ENCODE data around the gene ZNF205. TPM values are rescaled to one million over a fixed set of nuclear protein-coding genes. Genes with fewer than 3 reads are reported as not detected.
"Not testable (repeated sequence)": the region's sequence is repeated elsewhere in the genome, so short reads cannot be mapped to it uniquely, and the experiment has no call there.

The ZNF205 gene
- total RNA-seq, 1 experiment from 2014 or later = 17.0 TPM

DNA sequence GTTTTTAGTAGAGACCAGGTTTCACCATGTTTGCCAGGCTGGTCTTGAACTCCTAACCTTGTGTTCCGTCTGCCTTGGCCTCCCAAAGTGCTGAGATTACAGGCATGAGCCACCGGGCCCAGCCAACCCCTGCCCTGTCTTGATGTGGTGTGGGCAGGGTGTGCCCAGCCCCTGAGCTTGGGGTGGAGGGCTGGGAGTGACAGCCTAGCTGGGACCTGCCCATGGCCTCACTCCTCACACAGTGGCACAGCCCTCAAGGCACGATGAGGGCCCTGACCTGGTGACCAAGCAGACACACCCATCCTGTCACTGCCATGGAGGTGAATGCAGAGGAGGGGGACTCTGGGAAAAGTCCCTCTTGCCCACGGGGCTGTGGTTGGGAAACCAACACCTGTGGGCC is 43.9 kb upstream of the ZNF205 start:
- ChIA-PET CTCF (no interaction called here), RAD21 (ENCODE audit: low non-redundant PET in 1 of 2, low total read pairs in 2 of 2, uncharacterized antibody in 2 of 2, unreplicated experiment in 2 of 2) (no interaction called here), POLR2A (no interaction called here)
- H3K9me3 ChIP-seq (ENCODE audit: control insufficient read depth in 1 of 2, insufficient read depth in 1 of 2, low read depth in 1 of 2, low read length in 2 of 2) = no peaks in the 10 kb centered on the region
- ATAC-seq = no peak
- H3K79me2 ChIP-seq (ENCODE audit: insufficient read depth, low read length) = no peaks in the 10 kb centered on the region
- BruUV-seq (replicated peaks) = no TSS peak
- no peaks in the 10 kb centered on the region for H3K9me2 ChIP-seq (ENCODE audit: insufficient read depth)
- no peak overlapping the region for H3K9ac ChIP-seq (ENCODE audit: low read length)
- no peak overlapping the region for H3K27ac ChIP-seq (ENCODE audit: low read depth, low read length)
- no peaks in the 10 kb centered on the region for H4K20me1 ChIP-seq (ENCODE audit: insufficient read depth)
- H3K4me2 ChIP-seq (ENCODE audit: low read length) = no peak overlapping the region
- TF ChIP-seq POLR2AphosphoS5 (IDR thresholded peaks at IDR 0.05; ENCODE audit: low read depth, low read length) (no peak), FOSL1 (IDR thresholded peaks at IDR 0.05; ENCODE audit: low read depth) (no peak), EZH2phosphoT487 (IDR thresholded peaks at IDR 0.05; ENCODE audit: borderline replicate concordance) (no peak), CEBPB (IDR thresholded peaks at IDR 0.05; ENCODE audit: low read depth) (no peak), SP1 (IDR thresholded peaks at IDR 0.05; ENCODE audit: low read depth) (no peak), CTCF (IDR thresholded peaks at IDR 0.05 in 2 of 3, conservative IDR thresholded peaks at IDR 0.05 in 1 of 3; ENCODE audit: borderline replicate concordance in 1 of 3, insufficient read depth in 1 of 3, low read depth in 2 of 3, low read length in 2 of 3) (no peak), EZH2 (IDR thresholded peaks at IDR 0.05) (no peak), JUND (IDR thresholded peaks at IDR 0.05) (no peak), TCF7L2 (IDR thresholded peaks at IDR 0.05; ENCODE audit: borderline replicate concordance, extremely low read depth, insufficient read depth, insufficient read length) (no peak), ZNF274 (IDR thresholded peaks at IDR 0.05; ENCODE audit: low read depth, low read length) (no peak)
- TF ChIP-seq, protein P1, sequence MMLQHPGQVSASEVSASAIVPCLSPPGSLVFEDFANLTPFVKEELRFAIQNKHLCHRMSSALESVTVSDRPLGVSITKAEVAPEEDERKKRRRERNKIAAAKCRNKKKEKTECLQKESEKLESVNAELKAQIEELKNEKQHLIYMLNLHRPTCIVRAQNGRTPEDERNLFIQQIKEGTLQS (IDR thresholded peaks at IDR 0.05) = no peak
- no peak overlapping the region for H2AFZ ChIP-seq (ENCODE audit: low read depth, low read length, poor library complexity, severe bottlenecking)
- DNase-seq (ENCODE audit: low read depth, low spot score) = no peak
- peaks cover 0 to 13% of the 10 kb centered on the region in 2 experiments; a peak in 1 of 4 replicates for H3K4me1 ChIP-seq (ENCODE audit: control insufficient read depth in 1 of 2, insufficient read depth in 2 of 2, low read length in 2 of 2)
- no peaks in the 10 kb centered on the region for H3K36me3 ChIP-seq (ENCODE audit: control insufficient read depth in 1 of 2, insufficient read depth in 2 of 2, low read length in 2 of 2)
- H3K27me3 ChIP-seq (ENCODE audit: insufficient read depth, low read length) = no peaks in the 10 kb centered on the region
- intact Hi-C loops (cut with micrococcal nuclease) = no loop called here
- no peak overlapping the region for H3K4me3 ChIP-seq (replicated peaks in 1 of 2; ENCODE audit: low read depth in 1 of 2, low read length in 2 of 2)

DNA sequence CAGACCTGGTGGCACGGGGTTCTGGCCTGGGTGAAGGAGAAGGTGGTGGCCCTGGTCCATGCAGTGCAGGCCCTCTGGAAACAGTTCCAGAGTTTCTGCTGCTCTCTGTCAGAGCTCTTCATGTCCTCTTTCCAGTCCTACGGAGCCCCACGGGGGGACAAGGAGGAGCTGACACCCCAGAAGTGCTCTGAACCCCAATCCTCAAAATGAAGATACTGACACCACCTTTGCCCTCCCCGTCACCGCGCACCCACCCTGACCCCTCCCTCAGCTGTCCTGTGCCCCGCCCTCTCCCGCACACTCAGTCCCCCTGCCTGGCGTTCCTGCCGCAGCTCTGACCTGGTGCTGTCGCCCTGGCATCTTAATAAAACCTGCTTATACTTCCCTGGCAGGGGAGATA is 43.2 kb upstream of the ZNF205 start:
- ATAC-seq; intact Hi-C loops (cut with micrococcal nuclease); DNase-seq (ENCODE audit: low read depth, low spot score); H3K9ac ChIP-seq (ENCODE audit: low read length); H3K4me3 ChIP-seq (replicated peaks in 1 of 2; ENCODE audit: low read depth in 1 of 2, low read length in 2 of 2); H3K36me3 ChIP-seq (ENCODE audit: control insufficient read depth in 1 of 2, insufficient read depth in 2 of 2, low read length in 2 of 2); H3K9me2 ChIP-seq (ENCODE audit: insufficient read depth); BruUV-seq (replicated peaks); H3K27me3 ChIP-seq (ENCODE audit: insufficient read depth, low read length); H2AFZ ChIP-seq (ENCODE audit: low read depth, low read length, poor library complexity, severe bottlenecking); POLR2A ChIA-PET; CTCF ChIA-PET; H3K27ac ChIP-seq (ENCODE audit: low read depth, low read length); H4K20me1 ChIP-seq (ENCODE audit: insufficient read depth); RAD21 ChIA-PET (ENCODE audit: low non-redundant PET in 1 of 2, low total read pairs in 2 of 2, uncharacterized antibody in 2 of 2, unreplicated experiment in 2 of 2); H3K4me2 ChIP-seq (ENCODE audit: low read length); H3K79me2 ChIP-seq (ENCODE audit: insufficient read depth, low read length); H3K9me3 ChIP-seq (ENCODE audit: control insufficient read depth in 1 of 2, insufficient read depth in 1 of 2, low read depth in 1 of 2, low read length in 2 of 2): not testable (repeated sequence)
- peaks cover 0 to 13% of the 10 kb centered on the region in 2 experiments; a peak in 1 of 4 replicates for H3K4me1 ChIP-seq (ENCODE audit: control insufficient read depth in 1 of 2, insufficient read depth in 2 of 2, low read length in 2 of 2)
